WTC11 (cell line): Measurements from ENCODE around the gene ALPI. TPM values are rescaled to one million over a fixed set of nuclear protein-coding genes. Genes with fewer than 3 reads are reported as not detected.

Source experiments
- ATAC-seq: fragments of 200-7000 bp; cut with Tn5 transposase; 2 replicates; pipeline ENCODE4 v1.10.0; 2021; ENCODE audit warnings: mild to moderate bottlenecking, moderate library complexity
- CTCF ChIA-PET: fragments of 300-600 bp; sonication (Branson Sonifier 250); formaldehyde crosslinking; loops from one replicate; lab custom pipeline; 2021; ENCODE audit warnings: antibody characterized with exemption; lab: Charles Lee
- POLR2A ChIA-PET: fragments of 350-600 bp; sonication (Branson Sonifier 250); formaldehyde crosslinking; loops from one replicate; lab custom pipeline; 2021; ENCODE audit warnings: antibody characterized with exemption; lab: Charles Lee
- DNase-seq: peaks from one replicate; pipeline ENCODE4 v3.0.0; 2021; ENCODE audit warnings: low spot score
- H3K27ac Mint-ChIP-seq: 2 replicates; pipeline ENCODE4 v1.8.0; 2021; ENCODE audit warnings: mixed read lengths
- H3K27me3 Mint-ChIP-seq: 2 replicates; pipeline ENCODE4 v1.8.0; 2021; ENCODE audit warnings: low read depth, mild to moderate bottlenecking, moderate library complexity, mixed read lengths
- H3K36me3 Mint-ChIP-seq: 2 replicates; pipeline ENCODE4 v1.8.0; 2021; ENCODE audit warnings: mixed read lengths
- H3K4me1 Mint-ChIP-seq: 2 replicates; pipeline ENCODE4 v1.8.0; 2022; ENCODE audit warnings: mixed read lengths
- H3K4me3 Mint-ChIP-seq: 2 replicates; pipeline ENCODE4 v1.8.0; 2021; ENCODE audit warnings: mild to moderate bottlenecking, moderate library complexity, mixed read lengths
- H3K9me3 Mint-ChIP-seq: 2 replicates; pipeline ENCODE4 v1.8.0; 2021; ENCODE audit warnings: mixed read lengths
- AFF4 ChIP-seq: sonication (generic); formaldehyde crosslinking; IDR thresholded peaks from 2 replicates; pipeline ENCODE4 v1.8.1; 2023; ENCODE audit warnings: mild to moderate bottlenecking, missing genetic modification reagents, borderline replicate concordance
- ATF1 ChIP-seq: sonication (generic); formaldehyde crosslinking; IDR thresholded peaks from 2 replicates; pipeline ENCODE4 v1.8.1; 2023; ENCODE audit warnings: mild to moderate bottlenecking, moderate library complexity, missing genetic modification reagents
- ETV6 ChIP-seq: sonication (generic); formaldehyde crosslinking; IDR thresholded peaks from 2 replicates; pipeline ENCODE4 v1.8.1; 2022; ENCODE audit warnings: mild to moderate bottlenecking, missing genetic modification reagents
- GTF2I ChIP-seq: fragments of 250-450 bp; sonication (Bioruptor Pico); conservative IDR thresholded peaks from 2 replicates; pipeline ENCODE4 v1.4.0; 2021; ENCODE audit warnings: mild to moderate bottlenecking
- NFE2L1 ChIP-seq: sonication (generic); formaldehyde crosslinking; IDR thresholded peaks from 2 replicates; pipeline ENCODE4 v1.8.1; 2023; ENCODE audit warnings: missing genetic modification reagents
- NR2C2 ChIP-seq: sonication (generic); formaldehyde crosslinking; IDR thresholded peaks from 2 replicates; pipeline ENCODE4 v1.8.0; 2022; ENCODE audit warnings: mild to moderate bottlenecking, missing genetic modification reagents
- PREB ChIP-seq: sonication (generic); formaldehyde crosslinking; IDR thresholded peaks from 2 replicates; pipeline ENCODE4 v1.8.1; 2022; ENCODE audit warnings: mild to moderate bottlenecking, missing genetic modification reagents, moderate library complexity, borderline replicate concordance
- SMAD4 ChIP-seq: sonication (generic); formaldehyde crosslinking; IDR thresholded peaks from 2 replicates; pipeline ENCODE4 v1.8.0; 2022; ENCODE audit warnings: mild to moderate bottlenecking, missing genetic modification reagents
- USF1 ChIP-seq: sonication (generic); formaldehyde crosslinking; IDR thresholded peaks from 2 replicates; pipeline ENCODE4 v1.8.0; 2022; ENCODE audit warnings: mild to moderate bottlenecking, missing genetic modification reagents
- total RNA-seq: library from RNA; stranded (reverse); gene quantifications from 3 replicates; pipeline ENCODE4 v1.2.3, GENCODE V29; 2021
- TF ChIP-seq, protein P1 (sequence below): sonication (generic); formaldehyde crosslinking; IDR thresholded peaks from 2 replicates; pipeline ENCODE4 v1.8.1; 2023; ENCODE audit warnings: mild to moderate bottlenecking, missing genetic modification reagents
- TF ChIP-seq, protein P2 (sequence below): sonication (generic); formaldehyde crosslinking; IDR thresholded peaks from 2 replicates; pipeline ENCODE4 v1.8.0; 2023; ENCODE audit warnings: missing genetic modification reagents, mild to moderate bottlenecking, borderline replicate concordance

ALPI gene
- total RNA-seq, 1 experiment from 2014 or later = not detected

GRCh38 chr2:232494542-232494941 is 38.6 kb downstream of the ALPI start (continued):
- TF ChIP-seq AFF4 (CRISPR knock-in tag) (no peak), PREB (CRISPR knock-in tag) (no peak), USF1 (CRISPR knock-in tag) (no peak)

DNA sequence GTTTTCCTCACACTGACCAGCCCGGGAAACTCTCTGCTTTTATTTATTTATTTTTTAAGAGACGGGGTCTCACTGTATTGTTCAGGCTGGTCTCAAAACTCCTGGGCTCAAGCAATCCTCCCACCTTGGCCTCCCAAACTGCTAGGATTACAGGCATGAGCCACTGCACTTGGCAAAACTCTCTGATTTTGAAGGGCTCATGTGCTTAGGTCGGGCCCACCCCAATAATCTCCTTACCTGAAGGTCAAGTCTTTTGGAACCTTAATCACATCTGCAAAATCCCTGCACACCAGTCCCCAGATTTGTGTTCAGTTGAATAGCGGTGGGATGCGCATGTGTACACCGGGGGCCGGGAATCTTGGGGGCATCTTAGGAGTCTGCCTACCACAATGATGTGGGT is 39.3 kb downstream of the ALPI start:
- ATAC-seq (no peak), DNase-seq (no peak)
- CTCF ChIA-PET = no interaction called here
- no peaks in the 10 kb centered on the region for H3K9me3 Mint-ChIP-seq
- H3K27me3 Mint-ChIP-seq = peaks cover 7% of the 10 kb centered on the region
- TF ChIP-seq NFE2L1 (CRISPR knock-in tag) (no peak), SMAD4 (no peak), NR2C2 (CRISPR knock-in tag) (no peak), GTF2I (no peak), ATF1 (CRISPR knock-in tag) (no peak), ETV6 (CRISPR knock-in tag) (no peak)
- TF ChIP-seq, protein P1, sequence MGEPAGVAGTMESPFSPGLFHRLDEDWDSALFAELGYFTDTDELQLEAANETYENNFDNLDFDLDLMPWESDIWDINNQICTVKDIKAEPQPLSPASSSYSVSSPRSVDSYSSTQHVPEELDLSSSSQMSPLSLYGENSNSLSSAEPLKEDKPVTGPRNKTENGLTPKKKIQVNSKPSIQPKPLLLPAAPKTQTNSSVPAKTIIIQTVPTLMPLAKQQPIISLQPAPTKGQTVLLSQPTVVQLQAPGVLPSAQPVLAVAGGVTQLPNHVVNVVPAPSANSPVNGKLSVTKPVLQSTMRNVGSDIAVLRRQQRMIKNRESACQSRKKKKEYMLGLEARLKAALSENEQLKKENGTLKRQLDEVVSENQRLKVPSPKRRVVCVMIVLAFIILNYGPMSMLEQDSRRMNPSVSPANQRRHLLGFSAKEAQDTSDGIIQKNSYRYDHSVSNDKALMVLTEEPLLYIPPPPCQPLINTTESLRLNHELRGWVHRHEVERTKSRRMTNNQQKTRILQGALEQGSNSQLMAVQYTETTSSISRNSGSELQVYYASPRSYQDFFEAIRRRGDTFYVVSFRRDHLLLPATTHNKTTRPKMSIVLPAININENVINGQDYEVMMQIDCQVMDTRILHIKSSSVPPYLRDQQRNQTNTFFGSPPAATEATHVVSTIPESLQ = no peak
- TF ChIP-seq, protein P2, sequence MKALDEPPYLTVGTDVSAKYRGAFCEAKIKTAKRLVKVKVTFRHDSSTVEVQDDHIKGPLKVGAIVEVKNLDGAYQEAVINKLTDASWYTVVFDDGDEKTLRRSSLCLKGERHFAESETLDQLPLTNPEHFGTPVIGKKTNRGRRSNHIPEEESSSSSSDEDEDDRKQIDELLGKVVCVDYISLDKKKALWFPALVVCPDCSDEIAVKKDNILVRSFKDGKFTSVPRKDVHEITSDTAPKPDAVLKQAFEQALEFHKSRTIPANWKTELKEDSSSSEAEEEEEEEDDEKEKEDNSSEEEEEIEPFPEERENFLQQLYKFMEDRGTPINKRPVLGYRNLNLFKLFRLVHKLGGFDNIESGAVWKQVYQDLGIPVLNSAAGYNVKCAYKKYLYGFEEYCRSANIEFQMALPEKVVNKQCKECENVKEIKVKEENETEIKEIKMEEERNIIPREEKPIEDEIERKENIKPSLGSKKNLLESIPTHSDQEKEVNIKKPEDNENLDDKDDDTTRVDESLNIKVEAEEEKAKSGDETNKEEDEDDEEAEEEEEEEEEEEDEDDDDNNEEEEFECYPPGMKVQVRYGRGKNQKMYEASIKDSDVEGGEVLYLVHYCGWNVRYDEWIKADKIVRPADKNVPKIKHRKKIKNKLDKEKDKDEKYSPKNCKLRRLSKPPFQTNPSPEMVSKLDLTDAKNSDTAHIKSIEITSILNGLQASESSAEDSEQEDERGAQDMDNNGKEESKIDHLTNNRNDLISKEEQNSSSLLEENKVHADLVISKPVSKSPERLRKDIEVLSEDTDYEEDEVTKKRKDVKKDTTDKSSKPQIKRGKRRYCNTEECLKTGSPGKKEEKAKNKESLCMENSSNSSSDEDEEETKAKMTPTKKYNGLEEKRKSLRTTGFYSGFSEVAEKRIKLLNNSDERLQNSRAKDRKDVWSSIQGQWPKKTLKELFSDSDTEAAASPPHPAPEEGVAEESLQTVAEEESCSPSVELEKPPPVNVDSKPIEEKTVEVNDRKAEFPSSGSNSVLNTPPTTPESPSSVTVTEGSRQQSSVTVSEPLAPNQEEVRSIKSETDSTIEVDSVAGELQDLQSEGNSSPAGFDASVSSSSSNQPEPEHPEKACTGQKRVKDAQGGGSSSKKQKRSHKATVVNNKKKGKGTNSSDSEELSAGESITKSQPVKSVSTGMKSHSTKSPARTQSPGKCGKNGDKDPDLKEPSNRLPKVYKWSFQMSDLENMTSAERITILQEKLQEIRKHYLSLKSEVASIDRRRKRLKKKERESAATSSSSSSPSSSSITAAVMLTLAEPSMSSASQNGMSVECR = no peak
- H3K27ac Mint-ChIP-seq = no peak overlapping the region
- POLR2A ChIA-PET = no interaction called here
- H3K4me3 Mint-ChIP-seq = no peak overlapping the region
- peaks cover 9% of the 10 kb centered on the region for H3K4me1 Mint-ChIP-seq
- no peaks in the 10 kb centered on the region for H3K36me3 Mint-ChIP-seq
